IPS DF 4.7 (cell line): ENCODE results near the gene MKNK1.

Source experiments
- DNase-seq: peaks from one replicate; pipeline ENCODE4 v3.0.0-alpha.2; 2013; ENCODE audit warnings: low spot score; ENCODE audit errors: extremely low read depth

MKNK1 gene

DNA sequence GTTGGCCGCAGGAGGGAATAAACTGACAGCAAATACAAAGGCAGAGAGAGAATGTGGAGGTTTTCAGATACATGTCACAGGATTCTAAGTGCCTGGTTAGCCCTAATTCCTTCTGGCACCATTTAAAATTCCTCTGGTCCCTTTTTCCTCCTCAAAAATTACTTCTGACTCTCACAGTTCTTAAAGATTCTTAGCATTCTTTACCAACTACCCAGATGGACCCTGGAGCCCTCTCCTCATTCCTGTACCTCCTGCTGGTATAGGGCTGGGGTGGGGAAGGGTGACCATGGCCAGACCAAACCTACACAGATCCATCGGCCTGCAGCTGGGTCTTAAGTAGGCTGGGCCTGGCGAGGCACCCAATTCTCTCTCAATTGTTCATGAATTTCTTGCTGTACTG lies 7.2 kb downstream of the MKNK1 start:
- no peak for DNase-seq

DNA sequence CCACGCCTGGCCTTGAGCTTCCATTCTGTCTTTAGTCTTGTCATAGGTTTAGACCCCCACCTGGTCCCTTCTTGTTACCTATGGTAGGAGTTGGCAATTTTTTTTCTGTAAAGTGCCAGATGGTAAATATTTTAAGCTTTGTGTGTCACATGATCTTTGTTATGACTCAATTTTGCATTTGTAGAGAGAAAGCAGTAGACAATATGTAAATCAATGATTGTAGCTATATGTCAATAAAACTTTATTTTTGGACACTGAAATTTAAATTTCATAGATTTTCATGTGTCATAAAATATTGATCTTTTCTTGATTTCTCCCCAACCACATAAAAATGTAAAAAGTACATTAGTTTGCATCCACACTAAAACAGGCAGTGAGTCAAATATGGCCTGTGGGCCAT lies 8.0 kb downstream of the MKNK1 start:
- DNase-seq = no peak

DNA sequence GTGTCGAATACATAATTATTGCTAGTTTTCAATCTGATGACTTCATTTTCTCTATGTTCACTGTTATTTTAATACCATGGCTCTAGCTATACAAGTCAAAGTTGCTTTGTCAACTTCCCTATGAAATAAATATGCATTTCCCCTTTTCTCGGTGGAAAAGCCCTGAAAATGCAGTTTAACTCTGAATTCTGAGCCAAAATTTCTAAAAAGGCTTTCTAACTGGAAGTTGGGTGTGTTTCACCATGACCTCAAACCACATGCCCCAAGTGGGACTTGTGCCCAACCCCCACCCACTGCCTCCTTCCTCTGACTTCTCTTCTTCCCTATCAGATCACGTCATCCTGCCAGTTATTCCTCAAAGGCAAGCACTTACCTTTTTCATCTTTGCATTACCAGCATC lies 8.9 kb downstream of the MKNK1 start:
- DNase-seq = no peak

DNA sequence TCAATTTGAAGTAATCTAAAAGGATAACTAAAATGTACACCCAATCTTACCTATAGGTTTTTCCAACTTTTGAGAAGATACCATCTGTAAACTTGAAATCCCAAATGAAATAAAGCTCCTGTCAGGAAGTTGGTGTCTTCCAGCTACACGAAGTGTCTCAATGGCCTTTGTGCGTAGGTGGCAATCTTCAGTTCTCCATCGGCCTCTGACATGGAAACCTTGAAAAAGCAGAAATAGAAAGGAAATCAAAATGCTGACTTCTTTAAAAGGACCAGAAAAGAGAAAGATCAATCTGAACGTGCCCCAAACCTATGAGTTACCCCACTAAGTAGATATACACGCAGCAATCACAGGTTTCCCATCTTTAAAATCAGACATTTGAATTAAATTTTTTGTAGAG lies 10.0 kb downstream of the MKNK1 start:
- no peak for DNase-seq

DNA sequence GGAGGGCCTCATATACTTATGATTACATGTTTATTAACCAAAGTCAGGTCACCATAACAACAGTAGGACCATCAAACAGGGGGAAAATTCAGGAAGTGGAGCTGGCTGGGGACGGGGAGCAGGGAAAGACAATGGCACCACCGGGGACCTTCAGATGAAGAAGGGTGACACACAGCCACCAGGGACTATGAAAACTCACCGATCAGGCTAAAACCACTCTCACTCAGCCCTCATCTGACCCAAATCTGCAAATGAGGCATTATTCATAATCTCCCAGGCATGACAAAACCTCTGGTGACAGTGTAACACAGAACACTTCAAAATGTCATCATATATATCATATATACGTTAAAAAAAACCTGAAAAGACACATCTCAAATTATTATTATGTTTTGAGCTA lies 11.2 kb downstream of the MKNK1 start:
- no peak for DNase-seq

DNA sequence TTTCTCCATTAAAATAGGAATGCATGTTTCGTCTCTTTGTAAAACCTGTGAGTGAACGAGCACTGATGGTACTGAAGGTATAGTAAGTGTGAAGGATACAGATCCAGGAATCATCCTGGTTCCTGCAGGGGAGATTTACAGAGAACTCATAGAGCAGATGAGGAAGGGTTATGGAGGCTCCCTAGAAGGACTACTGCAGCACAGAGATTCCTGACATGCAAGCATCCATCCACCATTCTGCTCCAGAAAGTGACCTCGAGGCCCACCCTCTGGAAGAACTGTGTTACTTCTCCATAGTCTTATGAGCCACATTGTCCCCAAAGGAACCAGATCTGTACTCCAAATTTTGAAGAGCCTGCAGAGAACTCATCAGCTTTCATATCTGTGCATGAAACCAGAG lies 14.5 kb downstream of the MKNK1 start:
- DNase-seq = no peak

DNA sequence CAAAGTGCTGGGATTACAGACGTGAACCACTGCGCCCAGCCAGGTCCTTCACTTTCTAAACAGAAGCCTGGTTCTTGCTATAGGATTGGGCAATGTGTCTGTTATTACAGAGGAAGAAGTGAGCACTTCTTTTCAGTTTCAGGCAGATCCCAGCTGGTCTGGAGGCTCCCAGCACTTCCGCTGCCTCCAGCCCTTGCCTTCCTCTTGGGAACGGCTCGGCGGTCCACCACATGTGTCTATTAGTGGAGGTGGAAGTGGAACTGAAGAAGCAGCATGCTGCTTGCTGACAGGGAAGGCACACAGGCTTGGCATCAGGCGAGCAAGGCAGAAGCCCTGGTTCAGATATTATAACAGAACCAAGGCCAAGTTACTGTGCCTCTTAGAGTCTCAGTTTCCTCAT lies 17.0 kb downstream of the MKNK1 start:
- DNase-seq = no peak

DNA sequence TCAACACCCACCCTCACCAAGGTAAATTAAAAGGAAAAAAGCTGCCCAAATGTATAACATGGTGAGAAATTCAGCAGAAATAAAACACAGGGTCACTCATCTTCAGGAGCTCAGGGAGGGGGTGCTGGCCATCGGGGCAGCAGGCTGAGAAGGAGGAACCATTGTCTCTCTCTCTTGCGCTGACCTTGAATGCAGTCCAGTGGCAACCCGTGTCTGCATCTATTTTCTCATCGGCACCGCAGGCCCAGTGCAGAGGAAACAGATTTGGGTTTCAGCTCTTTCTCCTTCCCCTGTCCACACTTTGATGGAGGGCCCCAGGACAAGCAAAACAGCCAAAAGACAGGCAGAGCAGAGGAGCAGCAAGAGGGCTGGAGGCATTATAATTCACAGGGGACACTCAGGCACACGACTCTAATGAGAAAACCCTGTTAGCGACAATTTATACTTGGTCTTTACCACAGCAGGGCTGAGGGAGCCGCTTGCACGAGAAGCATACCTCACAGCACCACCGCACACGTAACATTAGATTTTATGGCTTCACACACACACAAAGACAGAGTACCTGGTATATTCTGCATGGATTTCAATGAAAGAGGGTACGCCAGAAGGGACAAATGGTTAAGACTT lies 18.6 kb downstream of the MKNK1 start:
- no peak for DNase-seq

DNA sequence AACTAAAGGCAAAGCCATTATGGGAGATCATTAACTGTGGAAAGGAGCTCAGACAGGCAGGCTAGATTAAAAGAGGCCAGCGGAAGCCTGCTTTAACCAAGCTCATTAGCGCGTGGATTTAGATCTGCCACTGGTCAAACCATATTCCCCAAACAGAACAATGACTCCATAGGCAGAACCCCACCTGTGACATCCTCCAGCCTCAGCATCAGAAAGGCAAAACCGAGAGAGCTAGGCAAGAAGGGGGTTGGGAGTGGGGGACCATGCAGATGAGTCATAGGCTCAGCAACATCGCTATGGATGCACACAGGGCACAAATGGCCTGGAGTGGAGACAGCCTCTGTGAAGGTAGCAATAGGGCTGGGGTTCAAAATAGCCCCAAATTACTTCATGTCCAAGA lies 20.6 kb downstream of the MKNK1 start:
- DNase-seq = no peak

DNA sequence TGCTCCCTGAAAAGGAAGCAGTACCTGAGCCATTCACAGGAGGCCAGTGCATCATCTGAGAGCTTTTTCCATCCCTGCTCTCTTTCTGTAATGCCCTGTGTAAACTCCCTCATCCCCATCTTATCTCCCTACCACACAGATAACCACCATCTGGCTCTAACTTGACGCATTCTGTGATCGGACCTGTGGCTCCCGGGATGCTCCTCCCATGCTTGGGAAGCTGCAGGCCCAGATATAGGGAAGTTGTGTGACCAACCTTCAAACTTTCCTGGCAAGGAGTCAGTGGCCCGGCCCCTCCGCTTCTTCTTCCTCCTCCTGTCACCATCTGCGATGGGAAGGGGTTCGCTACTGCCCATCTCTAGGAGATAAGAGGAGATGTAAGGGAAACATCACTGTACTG lies 21.1 kb downstream of the MKNK1 start:
- no peak for DNase-seq

DNA sequence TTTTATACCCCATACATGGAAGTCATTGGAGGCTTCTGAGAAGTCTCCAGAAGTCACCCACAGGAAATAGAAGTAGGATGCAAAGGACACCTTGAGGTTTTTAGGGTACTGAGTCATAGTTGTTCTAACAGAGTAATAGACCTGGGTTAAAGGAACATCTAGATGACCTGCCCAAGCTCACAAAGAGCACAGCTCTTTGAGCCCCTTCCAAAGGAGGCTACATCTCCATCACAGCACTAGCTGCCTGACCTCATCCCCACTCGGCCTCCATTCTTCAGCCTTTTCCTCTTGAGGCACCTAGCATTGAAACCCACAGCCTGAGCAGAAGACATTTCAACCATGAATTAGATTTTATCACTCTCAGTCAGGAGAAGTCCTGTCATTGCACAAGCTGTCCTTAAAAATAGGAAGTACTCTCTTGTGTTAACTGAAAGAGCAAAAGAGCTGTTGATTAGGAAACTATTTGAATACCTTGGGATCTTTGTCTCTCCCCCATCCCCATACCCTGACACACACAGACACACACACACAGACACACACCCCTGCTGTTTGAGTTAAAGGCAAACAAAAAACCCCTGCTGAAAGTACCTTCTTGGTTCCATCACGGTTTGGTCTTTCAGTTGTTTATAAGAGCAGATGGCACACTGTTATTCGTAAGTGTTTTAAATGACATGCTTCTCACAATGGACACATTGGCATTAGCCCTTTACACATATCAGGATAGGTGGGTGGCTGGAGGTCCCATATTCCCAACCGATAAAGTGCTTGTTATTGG lies 22.2 kb downstream of the MKNK1 start:
- no peak for DNase-seq

DNA sequence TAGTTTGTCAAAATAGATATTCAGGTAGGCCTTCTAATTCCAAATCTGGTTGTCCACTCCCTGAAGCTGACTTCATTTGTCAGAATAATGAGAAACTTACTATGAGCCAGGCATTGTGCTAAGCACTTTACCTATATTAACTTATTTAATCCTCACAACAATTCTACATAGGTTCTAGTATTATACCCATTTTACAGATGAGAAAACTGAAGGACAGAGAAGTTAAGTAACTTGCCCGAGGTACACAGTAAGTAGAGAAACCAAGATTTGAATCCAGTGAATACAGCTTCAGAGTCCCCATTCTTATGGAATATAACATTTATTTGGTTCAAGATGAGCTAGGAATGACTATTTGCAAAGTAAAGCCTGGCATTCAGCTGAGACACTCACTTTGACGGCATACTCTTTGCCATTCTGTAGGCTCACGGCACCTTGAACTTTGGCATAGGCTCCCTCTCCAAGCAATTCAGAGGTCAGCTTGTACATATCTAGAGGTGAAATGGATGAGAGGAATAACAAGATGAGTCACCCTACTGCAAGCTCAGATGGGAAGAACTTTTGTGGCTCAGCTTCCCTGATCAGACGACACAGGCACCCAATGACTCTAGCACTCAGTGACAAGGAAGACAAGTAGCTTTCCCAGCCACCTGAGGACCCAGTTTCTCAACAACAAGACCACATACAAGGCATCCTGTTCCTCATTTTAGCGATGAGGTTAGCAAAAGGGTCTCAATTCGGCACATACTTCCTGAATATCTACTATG lies 23.7 kb downstream of the MKNK1 start:
- no peak for DNase-seq

DNA sequence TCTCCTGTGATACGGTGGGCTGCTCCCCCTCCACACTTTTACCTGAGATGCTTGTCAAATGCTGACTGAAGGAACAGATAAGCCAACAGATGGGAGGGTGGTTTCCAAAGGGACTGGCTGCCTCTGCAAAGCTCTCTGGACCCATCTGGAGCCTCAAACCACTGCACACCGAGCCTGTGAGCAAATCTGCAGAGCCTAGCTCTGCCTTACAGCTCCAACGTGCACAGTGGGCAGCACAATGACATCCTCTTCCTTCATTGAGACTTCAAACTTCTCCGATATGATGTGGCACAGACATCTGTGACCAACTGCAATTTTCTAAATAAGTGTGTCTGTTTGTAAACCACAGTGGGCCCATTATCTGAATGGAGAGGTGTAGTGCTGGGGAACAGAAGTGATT lies 26.4 kb downstream of the MKNK1 start:
- DNase-seq = no peak

DNA sequence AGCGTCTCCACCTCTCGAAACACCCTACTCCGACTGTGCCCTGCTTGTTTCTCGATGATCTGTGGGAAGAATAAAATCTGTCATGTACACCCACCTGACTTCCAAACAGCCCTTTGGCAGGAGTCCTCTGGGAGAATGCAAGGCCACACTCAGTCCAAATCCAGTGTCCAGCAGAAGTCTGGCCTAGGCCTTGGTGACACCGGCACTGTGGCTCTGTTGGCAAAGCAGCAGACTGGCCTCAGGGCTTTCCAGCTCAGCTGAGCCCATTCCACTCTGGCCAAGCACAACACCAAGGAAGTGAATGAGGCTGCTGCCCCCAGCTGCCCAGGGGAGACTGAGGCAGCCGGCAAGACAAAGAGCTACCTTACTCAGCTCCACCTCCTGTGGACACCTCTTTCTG lies 27.5 kb downstream of the MKNK1 start:
- DNase-seq = no peak

DNA sequence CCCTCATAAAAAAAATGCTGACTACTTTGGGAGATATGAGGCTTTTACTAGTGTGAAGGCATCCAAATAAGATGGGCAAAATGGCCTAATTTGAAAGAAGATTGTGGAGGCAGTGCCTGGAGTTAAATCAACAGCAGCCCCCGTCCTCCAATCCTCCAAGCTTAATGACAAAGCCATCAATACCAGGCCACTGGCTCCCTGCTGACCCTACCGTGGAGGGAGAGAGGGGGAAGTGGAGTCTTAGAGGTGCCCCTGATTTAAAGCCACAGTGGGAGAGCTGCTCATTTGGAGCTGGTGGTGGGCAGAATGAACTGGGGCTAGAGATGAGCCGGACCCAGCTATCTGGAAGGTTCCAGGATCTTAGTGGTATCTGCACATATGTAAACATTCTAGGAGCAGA lies 28.3 kb downstream of the MKNK1 start:
- DNase-seq = no peak

DNA sequence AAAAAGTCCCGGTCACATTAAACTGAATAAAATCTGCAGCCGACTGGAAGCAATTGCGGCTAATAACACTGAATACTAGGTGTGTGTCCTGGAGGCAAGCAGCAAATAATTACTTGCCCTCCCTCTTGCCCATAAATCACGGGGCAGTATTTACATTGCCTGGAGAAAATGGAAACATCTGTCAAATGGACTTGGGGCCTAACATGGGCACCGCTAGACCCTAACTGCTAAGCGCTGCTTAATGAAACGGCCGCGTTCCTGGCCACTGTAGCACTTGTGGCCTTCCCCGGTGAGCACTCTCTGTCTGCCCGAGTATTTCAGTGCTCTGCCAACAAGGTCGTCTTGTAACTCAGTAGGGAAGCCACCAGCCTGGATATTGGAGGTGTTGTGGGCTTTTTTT lies 28.8 kb downstream of the MKNK1 start:
- no peak for DNase-seq

DNA sequence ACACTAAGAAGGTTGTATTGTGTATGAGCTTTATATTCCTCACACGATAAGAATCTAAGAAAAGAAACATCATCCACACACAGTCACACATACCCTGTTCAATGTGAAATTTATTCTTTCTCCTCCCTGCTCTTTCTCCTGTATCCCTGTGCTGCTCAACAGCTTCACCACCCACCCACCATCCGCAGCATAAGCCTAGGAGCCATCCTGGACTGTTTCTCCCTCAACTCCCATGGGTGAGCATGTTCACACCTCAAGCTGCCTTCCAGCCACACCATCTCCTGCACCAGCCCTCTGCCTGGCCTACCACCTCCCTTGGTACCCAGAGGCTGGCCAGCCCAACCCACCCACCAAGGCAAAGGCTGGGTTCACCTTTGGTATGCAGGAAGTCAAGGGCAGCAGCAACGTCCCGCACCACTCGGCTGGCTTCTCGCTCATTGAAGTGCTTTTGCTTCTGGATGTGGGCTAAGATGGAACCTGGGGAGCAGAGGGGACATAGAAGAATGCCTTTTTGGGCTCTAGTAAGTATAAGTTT lies 32.3 kb downstream of the MKNK1 start:
- no peak for DNase-seq

DNA sequence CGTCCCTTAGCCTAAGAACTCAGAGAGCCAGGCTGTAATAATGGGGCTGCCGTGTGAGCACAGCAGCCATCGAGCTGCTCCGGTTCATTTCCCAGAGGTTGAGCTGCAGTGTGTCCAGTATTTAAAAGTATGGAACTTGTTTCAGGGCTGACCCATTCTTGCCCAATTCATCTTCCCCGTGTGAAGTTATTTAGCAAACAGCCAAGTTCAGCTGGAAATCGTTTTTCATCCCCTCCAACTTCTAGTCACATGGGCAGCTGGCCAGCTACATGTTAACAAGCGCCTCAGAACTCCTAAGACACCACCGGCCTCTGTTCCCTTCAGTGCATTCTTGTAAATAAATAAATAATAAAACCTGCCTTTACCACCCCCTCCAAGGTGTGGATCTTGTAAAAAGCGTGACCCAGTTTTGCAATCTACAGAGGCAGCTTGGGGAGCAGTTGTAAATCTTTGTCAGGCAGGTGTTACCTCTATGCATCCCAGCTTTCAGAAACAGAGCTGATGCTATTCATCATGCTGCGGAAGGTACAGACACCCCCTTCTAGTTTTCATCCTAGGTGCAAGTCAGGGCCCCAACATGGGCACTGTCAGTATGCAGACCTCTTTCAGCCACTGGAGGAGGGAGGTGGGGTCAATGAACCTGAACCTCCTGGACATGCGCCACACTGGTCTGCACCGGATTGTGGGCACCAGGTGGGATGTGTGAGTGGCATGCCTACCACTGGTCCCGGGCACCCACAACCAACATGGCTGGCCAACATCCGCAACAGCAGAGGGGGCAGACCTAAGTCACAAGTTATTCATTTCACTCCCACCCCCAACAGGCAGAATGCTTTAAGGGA lies 34.0 kb downstream of the MKNK1 start:
- no peak for DNase-seq

DNA sequence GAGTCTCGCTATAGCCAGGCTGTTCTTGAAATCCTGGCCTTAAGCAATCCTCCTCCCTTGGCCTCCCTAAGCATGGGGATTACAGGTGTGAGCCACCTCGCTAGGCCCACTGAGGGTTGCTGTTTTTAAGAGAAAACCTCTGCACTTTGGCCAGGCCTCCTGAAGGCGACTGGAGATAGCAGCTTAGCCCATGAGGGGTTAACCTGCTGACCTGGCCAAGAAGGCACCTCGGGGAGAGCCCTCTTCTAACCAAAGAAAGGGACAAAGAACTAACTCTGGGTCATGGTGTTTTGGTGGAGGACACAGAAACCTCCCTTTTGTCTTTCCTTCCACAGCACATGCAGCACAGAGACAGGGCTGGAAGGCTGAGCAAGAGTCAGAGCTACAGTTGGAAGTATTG lies 35.0 kb downstream of the MKNK1 start:
- no peak for DNase-seq

DNA sequence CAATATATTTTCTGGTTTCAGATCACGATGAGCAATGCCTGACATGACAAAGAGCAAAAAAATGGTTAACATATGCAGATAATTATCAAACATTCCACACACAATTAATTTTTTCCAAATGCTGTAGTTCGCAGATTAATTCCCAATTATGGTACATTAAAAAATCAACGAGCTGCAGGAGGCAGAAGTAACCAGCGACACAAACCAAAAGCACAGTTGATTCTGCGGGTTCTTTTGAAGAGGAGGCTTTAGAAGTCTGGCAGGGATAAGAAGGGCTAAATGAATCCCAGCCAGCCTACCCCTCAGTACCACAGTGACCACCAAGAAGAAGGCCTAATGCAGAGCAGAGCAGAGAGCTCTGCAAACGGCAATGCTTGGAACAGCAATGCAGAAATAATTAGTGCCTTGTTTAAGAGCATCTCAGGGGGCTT lies 35.6 kb downstream of the MKNK1 start:
- DNase-seq = no peak

DNA sequence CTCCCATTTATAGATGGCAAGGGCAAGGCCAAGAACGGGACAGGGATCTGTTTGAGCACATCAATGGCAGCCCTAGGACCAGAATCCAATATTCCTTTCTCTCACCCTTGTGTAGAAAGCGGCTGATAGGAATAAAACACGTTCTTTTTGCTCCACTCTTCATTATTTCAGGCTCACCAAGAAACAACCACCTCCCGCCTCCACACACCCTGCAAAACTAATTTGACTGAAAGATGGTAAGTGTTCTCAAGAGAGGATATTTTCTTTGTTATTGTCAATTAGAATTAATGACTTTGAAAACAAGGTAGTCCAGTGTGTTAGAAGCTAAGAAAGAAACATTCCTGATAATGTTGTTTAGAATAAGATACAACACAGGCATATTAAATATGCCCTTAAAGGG lies 40.7 kb downstream of the MKNK1 start:
- no peak for DNase-seq
